AG09309 (cell line): ENCODE measurements around the gene TMEM163.

ENCODE experiments used
- DNase-seq: peaks from one replicate; pipeline ENCODE4 v3.0.0-alpha.2; 2010; ENCODE audit warnings: low read depth
- H3K4me3 ChIP-seq: 2 replicates; pipeline ENCODE4 v1.5.1; 2011; ENCODE audit warnings: mild to moderate bottlenecking, low read depth, low read length, moderate library complexity; ENCODE audit not compliant: control insufficient read depth
- CTCF ChIP-seq: IDR thresholded peaks from 2 replicates; pipeline ENCODE4 v1.5.1; 2011; ENCODE audit warnings: mild to moderate bottlenecking, low read depth, low read length, inconsistent platforms; ENCODE audit not compliant: insufficient read depth, control insufficient read depth; ENCODE audit errors: missing control alignments

TMEM163 gene

DNA sequence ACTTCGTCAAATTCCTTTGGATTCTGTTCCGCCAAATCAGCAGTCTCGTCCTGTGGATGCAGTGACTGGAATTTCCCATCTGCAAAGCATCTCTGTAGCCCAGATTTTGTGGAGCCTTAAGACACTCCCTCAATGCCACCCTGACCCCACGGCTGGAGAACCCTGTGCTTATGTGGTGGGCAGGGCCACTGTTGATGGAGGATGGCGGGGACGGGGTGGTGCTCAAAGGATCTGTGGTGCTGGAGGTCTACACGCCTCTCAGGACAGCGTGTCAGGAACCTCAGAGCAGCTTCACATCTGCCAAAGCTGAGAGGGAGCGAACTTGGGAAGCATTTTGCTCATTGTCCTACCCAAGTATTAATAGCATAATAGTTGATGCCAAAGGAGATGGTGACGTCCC lies 264.8 kb downstream of the TMEM163 start:
- no peak for DNase-seq
- no peak overlapping the region for H3K4me3 ChIP-seq

DNA sequence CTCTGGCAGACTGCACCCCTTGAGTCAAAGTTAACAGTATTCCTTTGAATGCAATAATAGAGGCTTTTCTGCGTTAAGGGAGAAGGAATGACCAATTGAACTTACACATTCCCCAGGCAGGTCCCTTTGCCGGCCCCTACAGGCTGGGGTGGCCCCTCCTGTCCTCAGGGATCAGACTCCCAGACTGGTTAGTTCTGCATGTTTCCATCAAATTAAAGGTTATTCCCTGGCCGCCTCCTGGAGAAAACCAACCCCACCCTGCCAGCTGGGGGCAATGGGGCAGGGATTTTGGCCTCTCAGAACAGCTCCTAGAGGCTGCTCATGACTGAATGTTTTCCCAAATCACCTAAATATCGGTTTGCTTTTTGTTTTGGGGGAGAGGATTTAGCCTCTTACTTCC lies 265.3 kb downstream of the TMEM163 start:
- no peak overlapping the region for H3K4me3 ChIP-seq
- no peak for DNase-seq
- no peak for TF ChIP-seq CTCF

More for the DNA sequence above, 264.8 kb downstream of the TMEM163 start:
- TF ChIP-seq CTCF = no peak

DNA sequence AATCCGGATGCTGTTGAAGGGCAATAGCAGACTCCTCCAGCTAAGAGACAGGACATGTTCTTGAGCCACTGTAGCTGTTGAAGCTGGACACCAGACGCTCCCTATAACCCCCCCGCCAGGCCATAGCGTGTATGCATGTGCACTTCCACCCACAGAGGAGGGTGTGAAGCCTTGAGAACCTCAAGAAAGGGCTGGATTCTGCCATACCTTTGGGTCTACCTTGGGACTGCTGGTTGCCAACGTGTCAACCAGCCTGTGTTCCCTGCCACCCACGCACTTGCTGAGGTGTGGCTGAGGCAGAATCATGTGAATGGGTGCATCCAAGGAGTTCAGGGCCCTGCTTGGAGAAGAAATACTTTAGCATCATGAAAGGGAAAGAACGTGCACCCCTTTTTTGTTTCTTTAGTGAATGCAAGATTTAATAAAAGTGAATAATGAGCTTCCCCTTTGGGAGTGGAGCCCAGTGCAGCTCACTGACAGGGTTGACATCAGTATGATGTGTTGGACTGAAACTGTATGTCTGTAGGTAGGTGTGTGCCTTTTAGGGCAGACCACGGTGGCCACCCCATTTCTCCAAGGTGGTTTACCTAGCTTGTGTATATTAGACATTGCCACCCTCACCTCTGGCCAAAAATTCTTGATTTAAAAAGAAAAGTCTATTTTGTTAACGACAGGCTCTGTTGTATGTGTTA lies 266.6 kb downstream of the TMEM163 start:
- no peak for DNase-seq
- no peak for TF ChIP-seq CTCF
- H3K4me3 ChIP-seq = no peak overlapping the region

DNA sequence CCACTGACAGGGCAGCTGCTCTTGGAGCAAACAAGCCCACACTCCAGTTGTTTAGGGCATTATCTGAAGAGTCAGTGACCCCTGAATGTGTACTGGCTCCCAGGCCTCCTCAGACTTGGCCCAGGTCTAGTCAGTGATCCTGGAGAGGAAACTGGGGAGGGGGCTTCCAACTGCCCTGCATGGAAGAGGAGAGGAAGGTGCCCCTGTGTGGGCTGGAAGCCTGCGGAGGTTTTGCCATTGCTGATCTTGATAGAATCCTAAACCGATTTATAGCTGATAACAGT lies 267.5 kb downstream of the TMEM163 start:
- no peak for DNase-seq
- H3K4me3 ChIP-seq = no peak overlapping the region
- TF ChIP-seq CTCF = no peak

DNA sequence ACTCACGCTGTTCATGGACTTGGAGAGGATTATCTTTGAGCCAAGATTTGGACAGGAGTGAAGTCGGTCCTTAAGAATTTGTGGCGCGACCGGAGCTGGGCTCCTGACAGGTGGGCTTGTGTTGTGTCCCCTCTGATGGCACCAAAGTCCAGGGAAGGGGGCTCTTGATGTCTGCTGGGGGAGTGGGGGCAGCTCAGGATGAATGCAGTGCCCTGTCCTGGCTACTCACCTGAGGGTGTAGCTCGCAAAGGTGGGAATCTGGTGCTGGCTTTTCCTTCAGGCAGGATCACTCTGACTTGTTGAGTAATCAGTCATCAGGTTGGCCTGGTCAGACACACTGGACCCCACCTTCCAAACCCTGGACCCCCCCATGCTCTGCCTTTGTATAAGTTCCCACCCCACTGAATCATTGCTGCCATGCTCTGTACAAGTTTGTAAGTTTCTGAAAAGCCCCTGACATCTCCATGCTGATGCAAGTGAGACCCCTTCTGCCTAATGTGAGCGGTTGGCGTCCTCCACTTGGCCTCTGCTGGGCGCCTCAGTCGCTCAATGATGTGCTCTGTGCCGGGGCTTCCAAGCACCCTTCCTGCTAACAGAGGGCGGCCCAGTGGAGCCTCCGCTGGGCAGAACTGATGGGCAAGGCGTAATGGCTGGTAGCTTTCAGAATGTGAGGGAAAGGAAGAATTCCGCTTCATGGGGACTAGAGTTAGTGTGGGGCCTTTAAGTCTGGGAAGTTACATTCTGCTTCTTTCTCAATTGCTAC lies 268.9 kb downstream of the TMEM163 start:
- no peak overlapping the region for H3K4me3 ChIP-seq
- no peak for TF ChIP-seq CTCF
- DNase-seq = no peak

DNA sequence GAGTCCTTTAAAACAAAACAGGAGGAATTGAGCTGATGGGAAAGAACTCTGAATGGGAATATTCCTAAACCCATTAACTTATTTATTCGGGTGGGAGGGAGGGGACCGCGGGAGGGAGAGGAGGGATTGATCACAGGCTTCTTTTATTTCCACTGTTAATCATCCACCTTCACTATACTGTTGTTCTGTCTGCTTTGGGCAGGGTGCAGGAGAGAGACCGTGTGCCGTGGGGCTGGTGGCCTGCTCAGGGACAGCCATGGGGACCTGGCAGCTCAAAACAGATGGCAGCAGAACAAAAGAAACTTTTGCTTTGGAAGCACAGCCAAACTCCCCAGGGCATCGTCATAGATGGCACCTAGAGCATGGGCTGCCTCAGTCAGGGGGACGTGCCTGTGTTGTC lies 269.6 kb downstream of the TMEM163 start:
- TF ChIP-seq CTCF = no peak
- H3K4me3 ChIP-seq = no peak overlapping the region
- DNase-seq = no peak

- no peak overlapping the region for H3K4me3 ChIP-seq
- no peak for DNase-seq
- TF ChIP-seq CTCF = no peak
Observed at GRCh38 chr2:134448650-134449049, 270.1 kb downstream of the TMEM163 start.
